Breast epithelium (tissue), 3 donors: ENCODE measurements around the gene FIZ1.

Experiments
- POLR2A ChIP-seq: fragments of 450-650 bp; IDR thresholded peaks from one replicate; pipeline ENCODE4 v1.6.1; 2016; ENCODE audit warnings: antibody characterized with exemption, mild to moderate bottlenecking, moderate library complexity
- TF ChIP-seq, protein P1 (sequence below), 3 donors: fragments of 450-650 bp; IDR thresholded peaks; one replicate each; pipeline ENCODE4 v1.5.1; 2016 to 2017; ENCODE audit warnings: antibody characterized with exemption in 3 of 3, mild to moderate bottlenecking in 3 of 3, moderate library complexity in 3 of 3

DNA sequence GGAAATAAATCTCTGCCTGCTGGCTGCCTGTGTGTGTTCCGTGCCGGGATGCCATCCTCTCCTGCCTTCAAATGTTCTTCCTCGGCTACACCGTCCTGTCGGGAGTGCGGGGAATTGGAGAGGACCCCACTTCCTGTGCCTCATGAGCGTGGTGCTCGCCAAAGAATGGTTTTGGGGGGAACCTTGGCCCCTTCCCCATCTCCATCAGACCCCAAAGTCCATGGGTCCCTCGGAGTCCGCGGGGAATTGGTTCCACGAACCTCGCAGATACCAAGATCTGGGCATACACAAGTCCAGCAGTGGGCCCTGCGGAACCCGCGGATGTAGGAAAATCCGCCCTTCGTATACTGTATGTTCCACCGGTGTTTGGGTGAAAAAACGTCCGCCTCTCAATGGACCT lies 3.8 kb upstream of the FIZ1 start:
- TF ChIP-seq, protein P1, sequence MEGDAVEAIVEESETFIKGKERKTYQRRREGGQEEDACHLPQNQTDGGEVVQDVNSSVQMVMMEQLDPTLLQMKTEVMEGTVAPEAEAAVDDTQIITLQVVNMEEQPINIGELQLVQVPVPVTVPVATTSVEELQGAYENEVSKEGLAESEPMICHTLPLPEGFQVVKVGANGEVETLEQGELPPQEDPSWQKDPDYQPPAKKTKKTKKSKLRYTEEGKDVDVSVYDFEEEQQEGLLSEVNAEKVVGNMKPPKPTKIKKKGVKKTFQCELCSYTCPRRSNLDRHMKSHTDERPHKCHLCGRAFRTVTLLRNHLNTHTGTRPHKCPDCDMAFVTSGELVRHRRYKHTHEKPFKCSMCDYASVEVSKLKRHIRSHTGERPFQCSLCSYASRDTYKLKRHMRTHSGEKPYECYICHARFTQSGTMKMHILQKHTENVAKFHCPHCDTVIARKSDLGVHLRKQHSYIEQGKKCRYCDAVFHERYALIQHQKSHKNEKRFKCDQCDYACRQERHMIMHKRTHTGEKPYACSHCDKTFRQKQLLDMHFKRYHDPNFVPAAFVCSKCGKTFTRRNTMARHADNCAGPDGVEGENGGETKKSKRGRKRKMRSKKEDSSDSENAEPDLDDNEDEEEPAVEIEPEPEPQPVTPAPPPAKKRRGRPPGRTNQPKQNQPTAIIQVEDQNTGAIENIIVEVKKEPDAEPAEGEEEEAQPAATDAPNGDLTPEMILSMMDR (IDR thresholded peaks at IDR 0.05), result no peak
- TF ChIP-seq POLR2A, result no peak
